ENCODE measurements around the gene FASTK. TPM values are rescaled to one million over a fixed set of nuclear protein-coding genes. Genes with fewer than 3 reads are reported as not detected.

Gene FASTK
- total RNA-seq, 1 donor from 2014 or later: 56.1 TPM

DNA sequence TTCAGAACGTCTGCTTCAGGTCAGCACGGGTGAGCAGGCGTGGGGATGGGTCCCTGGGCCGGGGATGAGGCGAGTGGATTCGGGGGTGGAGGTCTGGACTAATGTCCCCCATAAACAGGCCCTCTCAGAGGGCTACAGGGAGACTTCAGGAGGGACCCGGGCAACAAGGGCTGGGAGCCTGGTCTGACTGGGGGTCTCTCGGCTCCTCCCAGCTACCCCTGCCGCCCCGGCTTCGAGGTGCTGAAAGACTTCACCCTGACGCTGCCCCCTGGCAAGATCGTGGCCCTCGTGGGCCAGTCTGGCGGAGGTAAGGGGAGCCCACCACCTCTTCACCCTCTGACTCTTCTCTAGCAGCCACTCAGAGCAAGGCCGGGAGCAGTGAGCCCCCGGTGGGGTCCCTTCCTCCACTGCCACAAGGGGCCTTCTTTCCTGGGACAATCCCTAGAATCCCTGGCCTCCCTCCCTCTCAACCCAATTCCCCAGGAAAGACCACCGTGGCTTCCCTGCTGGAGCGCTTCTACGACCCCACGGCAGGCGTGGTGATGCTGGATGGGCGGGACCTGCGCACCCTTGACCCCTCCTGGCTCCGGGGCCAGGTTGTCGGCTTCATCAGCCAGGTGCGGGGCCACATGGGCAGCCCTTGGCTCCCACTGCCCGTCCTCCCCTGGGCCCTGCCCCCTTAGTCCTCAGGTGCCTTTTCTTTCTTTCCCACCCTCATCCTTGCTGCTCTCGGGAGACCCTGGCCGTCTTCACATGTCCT, 39.8 kb downstream of the FASTK start:
- no peaks in the 10 kb centered on the region for H3K27me3 Mint-ChIP-seq (ENCODE audit: low read depth, unreplicated experiment)
- peak overlapping the region; percentile 98 for H3K27ac Mint-ChIP-seq (ENCODE audit: unreplicated experiment)
- no peak for FAIRE-seq
- Histone ChIP-seq H3K4me2 (ENCODE audit: low read length) (no peak overlapping the region), H4K20me1 (ENCODE audit: insufficient read depth, low read length) (no peaks in the 10 kb centered on the region), H3K27me3 (ENCODE audit: insufficient read depth, low read length) (no peaks in the 10 kb centered on the region), H3K4me1 (ENCODE audit: insufficient read depth, low read length) (peaks cover 21% of the 10 kb centered on the region), H2AFZ (ENCODE audit: low read depth, low read length) (no peak overlapping the region), H3K36me3 (ENCODE audit: insufficient read depth, low read length) (peaks cover 5% of the 10 kb centered on the region), H3K79me2 (ENCODE audit: insufficient read depth, low read length) (no peaks in the 10 kb centered on the region), H3K9ac (ENCODE audit: low read length) (no peak overlapping the region), H3K4me3 (ENCODE audit: insufficient read depth, low read depth, low read length) (no peak overlapping the region), H3K27ac (ENCODE audit: low read depth, low read length) (no peak overlapping the region), H3K9me3 (ENCODE audit: insufficient read depth, low read depth, low read length) (no peaks in the 10 kb centered on the region)
- no peak overlapping the region for H3K4me3 Mint-ChIP-seq (ENCODE audit: unreplicated experiment)
- peaks cover 9% of the 10 kb centered on the region for H3K36me3 Mint-ChIP-seq (ENCODE audit: low read depth, unreplicated experiment)
- TF ChIP-seq EZH2 (IDR thresholded peaks at IDR 0.05; ENCODE audit: insufficient read depth, low read length): no peak
- TF ChIP-seq, protein P1, sequence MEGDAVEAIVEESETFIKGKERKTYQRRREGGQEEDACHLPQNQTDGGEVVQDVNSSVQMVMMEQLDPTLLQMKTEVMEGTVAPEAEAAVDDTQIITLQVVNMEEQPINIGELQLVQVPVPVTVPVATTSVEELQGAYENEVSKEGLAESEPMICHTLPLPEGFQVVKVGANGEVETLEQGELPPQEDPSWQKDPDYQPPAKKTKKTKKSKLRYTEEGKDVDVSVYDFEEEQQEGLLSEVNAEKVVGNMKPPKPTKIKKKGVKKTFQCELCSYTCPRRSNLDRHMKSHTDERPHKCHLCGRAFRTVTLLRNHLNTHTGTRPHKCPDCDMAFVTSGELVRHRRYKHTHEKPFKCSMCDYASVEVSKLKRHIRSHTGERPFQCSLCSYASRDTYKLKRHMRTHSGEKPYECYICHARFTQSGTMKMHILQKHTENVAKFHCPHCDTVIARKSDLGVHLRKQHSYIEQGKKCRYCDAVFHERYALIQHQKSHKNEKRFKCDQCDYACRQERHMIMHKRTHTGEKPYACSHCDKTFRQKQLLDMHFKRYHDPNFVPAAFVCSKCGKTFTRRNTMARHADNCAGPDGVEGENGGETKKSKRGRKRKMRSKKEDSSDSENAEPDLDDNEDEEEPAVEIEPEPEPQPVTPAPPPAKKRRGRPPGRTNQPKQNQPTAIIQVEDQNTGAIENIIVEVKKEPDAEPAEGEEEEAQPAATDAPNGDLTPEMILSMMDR (IDR thresholded peaks at IDR 0.05; ENCODE audit: insufficient read depth, low read depth, low read length): no peak
- DNase-seq (ENCODE audit: low read depth): no peak
- H3K9me3 Mint-ChIP-seq (ENCODE audit: unreplicated experiment): no peaks in the 10 kb centered on the region
- H3K4me1 Mint-ChIP-seq (ENCODE audit: low read depth, unreplicated experiment): peaks cover 29% of the 10 kb centered on the region

DNA sequence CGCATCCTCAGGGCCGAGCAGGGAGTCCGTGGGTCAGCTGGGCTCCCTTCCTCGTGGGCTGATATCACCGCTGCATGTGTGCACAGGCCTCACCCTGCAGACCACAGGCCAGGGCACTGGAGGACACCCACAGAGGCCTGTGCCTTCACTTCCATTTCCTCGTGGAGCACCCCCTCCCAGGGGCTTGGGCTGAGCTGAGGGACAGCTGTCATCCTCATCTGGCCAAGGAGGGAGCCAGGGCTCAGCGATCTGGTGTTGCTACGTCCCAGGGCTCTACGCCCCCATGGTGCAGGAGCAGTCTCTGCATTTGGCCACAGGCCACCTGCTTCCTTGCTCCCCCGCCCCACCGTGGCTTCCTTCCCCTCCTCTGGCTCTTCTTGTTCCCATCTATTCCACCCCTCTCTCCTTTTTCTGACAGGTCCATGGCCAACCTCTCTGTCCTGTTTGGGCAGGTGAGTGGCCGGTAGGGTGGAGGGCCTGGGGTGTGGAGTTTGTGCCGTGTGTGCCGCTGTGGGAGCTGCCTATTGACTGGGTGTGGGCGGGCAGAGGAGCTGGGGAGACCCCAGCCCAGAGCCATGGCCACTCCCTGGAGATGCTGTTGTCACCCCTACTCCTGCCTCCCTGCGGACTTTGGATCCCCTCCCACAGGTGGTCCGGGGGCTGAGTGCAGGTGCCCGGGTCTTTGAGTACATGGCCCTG, 40.6 kb downstream of the FASTK start:
- Mint-ChIP-seq H3K9me3 (ENCODE audit: unreplicated experiment) (no peaks in the 10 kb centered on the region), H3K27ac (ENCODE audit: unreplicated experiment) (peak overlapping the region; percentile 98), H3K27me3 (ENCODE audit: low read depth, unreplicated experiment) (no peaks in the 10 kb centered on the region), H3K4me1 (ENCODE audit: low read depth, unreplicated experiment) (peaks cover 30% of the 10 kb centered on the region), H3K4me3 (ENCODE audit: unreplicated experiment) (peak overlapping the region; percentile 50), H3K36me3 (ENCODE audit: low read depth, unreplicated experiment) (peaks cover 12% of the 10 kb centered on the region)
- Histone ChIP-seq H3K27me3 (ENCODE audit: insufficient read depth, low read length) (no peaks in the 10 kb centered on the region), H3K27ac (ENCODE audit: low read depth, low read length) (peak overlapping the region; percentile 91), H3K4me1 (ENCODE audit: insufficient read depth, low read length) (peaks cover 21% of the 10 kb centered on the region), H3K9ac (ENCODE audit: low read length) (peak overlapping the region; percentile 49), H3K79me2 (ENCODE audit: insufficient read depth, low read length) (no peaks in the 10 kb centered on the region), H3K4me3 (ENCODE audit: insufficient read depth, low read depth, low read length) (no peak overlapping the region), H3K36me3 (ENCODE audit: insufficient read depth, low read length) (peaks cover 5% of the 10 kb centered on the region), H4K20me1 (ENCODE audit: insufficient read depth, low read length) (no peaks in the 10 kb centered on the region), H2AFZ (ENCODE audit: low read depth, low read length) (no peak overlapping the region), H3K9me3 (ENCODE audit: insufficient read depth, low read depth, low read length) (no peaks in the 10 kb centered on the region), H3K4me2 (ENCODE audit: low read length) (peak overlapping the region; percentile 73)
- FAIRE-seq (no peak), DNase-seq (ENCODE audit: low read depth) (peak; percentile 9)
- no peak for TF ChIP-seq EZH2 (IDR thresholded peaks at IDR 0.05; ENCODE audit: insufficient read depth, low read length)
- TF ChIP-seq, protein P1 (IDR thresholded peaks at IDR 0.05; ENCODE audit: insufficient read depth, low read depth, low read length): no peak

All from astrocyte (in vitro differentiated cells and primary cell).